Epithelial cell of esophagus (primary cell): ENCODE results near the gene GCNA.
"Not testable (repeated sequence)": the region's sequence is repeated elsewhere in the genome, so short reads cannot be mapped to it uniquely, and the experiment has no call there.

ENCODE experiments used
- DNase-seq: peaks from one replicate; pipeline ENCODE4 v3.0.0; 2010; ENCODE audit warnings: low read depth
- H3K4me3 ChIP-seq: 2 replicates; pipeline ENCODE4 v1.5.1; 2011; ENCODE audit warnings: mild to moderate bottlenecking, low read length, control low read depth
- TF ChIP-seq, protein P1 (sequence below): IDR thresholded peaks from 2 replicates; pipeline ENCODE4 v1.5.1; 2011; ENCODE audit warnings: low read depth, mild to moderate bottlenecking, low read length, control low read depth, inconsistent platforms; ENCODE audit not compliant: insufficient read depth; ENCODE audit errors: missing control alignments

Gene GCNA

DNA sequence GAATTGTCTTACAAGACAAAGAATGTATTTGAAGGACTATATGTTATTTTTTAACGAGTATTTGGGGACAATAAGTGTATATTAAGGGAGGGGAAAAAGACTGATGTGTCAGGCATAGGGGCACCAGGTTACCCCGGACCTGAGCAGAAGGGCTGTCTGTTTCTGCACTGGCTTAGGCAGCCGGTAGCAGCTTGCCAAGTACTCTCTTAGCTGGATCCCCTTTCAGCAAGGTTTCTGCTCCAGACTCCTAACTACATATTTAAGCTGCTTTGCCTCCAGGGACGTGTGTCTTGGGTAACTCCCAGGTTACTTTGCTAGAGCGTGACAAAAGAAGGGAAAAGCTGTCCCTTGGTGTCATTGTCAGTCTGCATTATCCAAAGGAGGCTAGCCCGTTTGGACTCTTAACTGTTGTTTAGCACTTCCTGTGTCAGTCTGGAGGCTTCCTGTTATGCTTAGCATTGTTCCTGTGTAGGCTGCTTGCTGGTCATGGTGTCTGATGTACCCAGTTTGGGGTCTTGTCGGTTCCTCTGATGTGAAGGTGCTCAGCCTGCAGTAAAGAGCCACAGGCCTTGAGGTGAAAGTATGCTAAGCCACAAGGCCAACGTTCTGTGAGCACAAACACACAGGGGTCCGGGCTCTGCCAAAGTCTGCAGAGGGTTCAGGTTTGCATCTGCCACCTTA lies 28.4 kb downstream of the GCNA start:
- no peak overlapping the region for H3K4me3 ChIP-seq
- TF ChIP-seq, protein P1, sequence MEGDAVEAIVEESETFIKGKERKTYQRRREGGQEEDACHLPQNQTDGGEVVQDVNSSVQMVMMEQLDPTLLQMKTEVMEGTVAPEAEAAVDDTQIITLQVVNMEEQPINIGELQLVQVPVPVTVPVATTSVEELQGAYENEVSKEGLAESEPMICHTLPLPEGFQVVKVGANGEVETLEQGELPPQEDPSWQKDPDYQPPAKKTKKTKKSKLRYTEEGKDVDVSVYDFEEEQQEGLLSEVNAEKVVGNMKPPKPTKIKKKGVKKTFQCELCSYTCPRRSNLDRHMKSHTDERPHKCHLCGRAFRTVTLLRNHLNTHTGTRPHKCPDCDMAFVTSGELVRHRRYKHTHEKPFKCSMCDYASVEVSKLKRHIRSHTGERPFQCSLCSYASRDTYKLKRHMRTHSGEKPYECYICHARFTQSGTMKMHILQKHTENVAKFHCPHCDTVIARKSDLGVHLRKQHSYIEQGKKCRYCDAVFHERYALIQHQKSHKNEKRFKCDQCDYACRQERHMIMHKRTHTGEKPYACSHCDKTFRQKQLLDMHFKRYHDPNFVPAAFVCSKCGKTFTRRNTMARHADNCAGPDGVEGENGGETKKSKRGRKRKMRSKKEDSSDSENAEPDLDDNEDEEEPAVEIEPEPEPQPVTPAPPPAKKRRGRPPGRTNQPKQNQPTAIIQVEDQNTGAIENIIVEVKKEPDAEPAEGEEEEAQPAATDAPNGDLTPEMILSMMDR = no peak
- no peak for DNase-seq

DNA sequence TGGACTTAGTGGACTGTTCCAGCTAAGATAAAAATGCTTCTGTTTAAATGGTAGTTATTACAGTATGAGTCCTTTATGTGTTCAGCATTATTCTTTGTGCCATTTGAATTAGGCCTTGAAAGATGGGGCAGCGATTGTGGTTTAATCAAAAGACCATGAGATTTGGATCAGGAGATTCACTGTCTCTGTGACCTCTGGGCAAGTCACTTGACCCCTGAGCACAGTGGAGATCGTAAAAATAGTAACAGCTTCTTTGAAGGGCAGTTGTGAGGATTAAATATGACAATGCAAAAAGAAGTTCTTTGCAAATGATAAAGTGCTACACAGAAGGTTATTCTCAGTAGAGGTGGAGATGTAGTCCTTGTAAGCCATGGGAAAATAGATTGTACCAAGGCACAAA lies 29.3 kb downstream of the GCNA start:
- no peak overlapping the region for H3K4me3 ChIP-seq
- TF ChIP-seq, protein P1 = no peak
- no peak for DNase-seq

DNA sequence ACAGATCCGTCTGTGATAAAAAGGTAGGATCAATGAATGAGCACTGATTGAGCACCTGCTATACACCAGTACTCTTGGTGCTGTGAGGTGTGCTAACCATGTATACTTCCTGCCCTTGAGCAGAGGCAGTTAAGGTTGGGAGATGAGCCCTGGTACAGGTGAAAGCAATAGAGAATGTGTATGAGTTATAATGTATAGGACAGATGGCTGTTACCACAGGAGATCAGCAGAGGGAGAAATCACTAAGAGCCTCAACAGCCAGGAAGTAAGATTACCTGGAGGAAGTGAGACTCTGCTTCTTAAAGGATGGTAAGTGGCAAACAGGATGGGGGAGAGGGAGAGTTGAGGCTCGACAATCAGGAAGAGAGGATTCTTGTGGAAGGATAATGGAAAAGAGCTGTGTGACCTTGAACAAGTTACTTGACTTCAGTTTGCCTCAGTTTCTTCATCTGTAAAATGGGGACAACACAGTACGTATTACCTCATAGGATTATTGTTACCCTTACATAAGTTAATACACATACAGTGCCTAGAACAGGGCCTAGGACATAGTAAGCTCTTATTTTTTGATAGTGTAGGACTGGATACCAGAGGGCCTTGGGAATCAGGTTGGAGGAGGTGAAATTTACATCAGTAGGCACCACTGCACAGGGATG lies 31.0 kb downstream of the GCNA start:
- no peak overlapping the region for H3K4me3 ChIP-seq
- DNase-seq = no peak
- TF ChIP-seq, protein P1 = no peak

DNA sequence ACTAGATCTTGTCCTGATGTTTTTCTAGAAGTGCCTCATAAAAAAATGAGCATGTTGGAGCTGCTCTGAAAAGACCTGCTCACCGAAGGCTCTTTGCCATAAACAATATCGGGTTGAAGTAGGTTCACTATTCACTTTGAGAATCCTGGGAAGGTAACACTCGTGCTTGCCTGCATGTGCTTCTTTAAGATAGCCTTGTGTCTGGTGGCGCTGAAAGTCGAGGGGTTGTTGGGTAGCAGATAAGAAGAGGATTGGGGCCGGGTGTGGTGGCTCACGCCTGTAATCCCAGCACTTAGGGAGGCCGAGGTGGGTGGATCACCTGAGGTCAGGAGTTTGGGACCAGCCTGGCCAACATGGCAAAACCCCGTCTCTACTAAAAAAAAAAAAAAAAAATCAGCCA lies 33.5 kb downstream of the GCNA start:
- H3K4me3 ChIP-seq, DNase-seq: not testable (repeated sequence)

DNA sequence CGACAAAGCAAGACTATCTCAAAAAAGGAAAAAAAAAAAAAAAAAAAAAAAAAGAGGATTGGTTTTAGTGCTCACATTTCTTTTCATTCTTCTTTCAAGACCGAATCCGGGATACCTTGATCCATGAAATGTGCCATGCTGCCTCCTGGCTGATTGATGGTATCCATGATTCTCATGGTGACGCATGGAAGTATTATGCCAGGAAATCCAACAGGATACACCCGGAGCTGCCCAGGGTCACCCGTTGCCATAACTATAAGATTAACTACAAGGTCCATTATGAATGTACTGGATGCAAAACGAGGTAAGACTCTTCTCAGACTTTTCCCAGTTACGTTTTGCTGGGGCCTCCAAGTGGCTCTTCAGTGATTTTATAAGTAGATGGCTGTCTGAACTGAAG lies 34.0 kb downstream of the GCNA start:
- H3K4me3 ChIP-seq = no peak overlapping the region
- TF ChIP-seq, protein P1 = no peak
- DNase-seq = no peak

DNA sequence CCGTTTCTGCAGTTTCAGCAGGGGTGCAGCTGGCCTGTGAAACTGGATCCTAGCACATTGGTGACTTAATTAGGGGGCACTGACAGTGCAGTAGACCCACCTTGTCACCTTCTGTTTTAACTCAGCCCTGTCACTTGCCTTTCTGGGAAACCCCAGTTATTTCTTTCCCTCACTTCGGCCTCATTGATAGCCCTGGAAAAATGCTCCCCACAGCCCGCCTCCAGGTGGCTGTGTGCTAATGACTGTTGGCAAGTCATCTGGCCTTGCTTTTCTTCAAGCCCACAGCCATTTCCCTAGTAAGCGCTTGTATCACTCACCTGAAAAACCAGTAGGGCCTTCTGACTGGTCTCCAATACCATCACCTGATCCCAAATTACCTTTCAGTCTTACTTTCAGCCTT lies 36.8 kb downstream of the GCNA start:
- no peak overlapping the region for H3K4me3 ChIP-seq
- TF ChIP-seq, protein P1 = no peak
- no peak for DNase-seq

DNA sequence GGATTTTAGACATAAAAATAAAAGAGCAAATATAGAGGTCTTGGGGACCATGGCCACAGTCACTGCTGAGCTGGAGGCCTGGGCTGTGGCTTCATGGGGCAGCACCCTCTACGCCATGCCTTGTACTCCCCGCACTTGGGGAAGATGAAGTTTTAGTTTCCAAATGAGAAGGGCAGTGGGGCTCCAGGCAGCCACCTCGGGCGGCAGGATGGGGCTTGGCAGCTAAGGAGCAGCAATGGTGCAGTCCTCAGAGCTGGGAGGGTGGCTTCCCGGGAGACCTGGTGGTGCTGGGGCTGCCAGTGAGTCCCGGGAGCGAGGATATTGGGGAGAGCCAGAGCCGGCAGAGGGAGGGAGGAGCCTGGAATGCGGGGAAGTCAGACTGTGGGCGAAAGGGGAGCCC lies 37.7 kb downstream of the GCNA start:
- DNase-seq = no peak
- TF ChIP-seq, protein P1 = no peak
- no peak overlapping the region for H3K4me3 ChIP-seq
